ENCODE measurements around the gene HMGXB4. TPM values are rescaled to one million over a fixed set of nuclear protein-coding genes. Genes with fewer than 3 reads are reported as not detected.

HMGXB4 gene
- total and polyA plus RNA-seq, 8 donors = 4.8 to 31.0 (median 13.4) TPM

- no peaks in the 10 kb centered on the region for H3K27me3 ChIP-seq
- no peak for DNase-seq
- H3K4me3 ChIP-seq = no peak overlapping the region
- WGBS, 5 donors = 84 to 95% (median 89%) methylated on average over 8 of the region's 8 CpGs
- H3K36me3 ChIP-seq = peaks cover 0 to 10% (median 4%) of the 10 kb centered on the region in 4 donors
- TF ChIP-seq EP300 (IDR thresholded peaks at IDR 0.05) (no peak), POLR2AphosphoS5 (IDR thresholded peaks at IDR 0.05) (no peak), CTCF (IDR thresholded peaks at IDR 0.05) (no peak), POLR2A (IDR thresholded peaks at IDR 0.05) (no peak)
- H3K27ac ChIP-seq = no peak overlapping the region
- H3K9me3 ChIP-seq = no peaks in the 10 kb centered on the region
- H3K4me1 ChIP-seq = peaks cover 17 to 57% (median 37%) of the 10 kb centered on the region in 4 donors
- intact Hi-C loops (cut with DNase I; ENCODE audit: low total_unique reads) = no loop called here
Observed at GRCh38 chr22:35305525-35306070, 48.3 kb downstream of the HMGXB4 start.

- Histone ChIP-seq H3K4me3 (no peak overlapping the region), H3K27me3 (no peaks in the 10 kb centered on the region), H3K4me1 (peaks cover 10 to 58% (median 40%) of the 10 kb centered on the region in 4 donors), H3K36me3 (peaks cover 0 to 10% (median 4%) of the 10 kb centered on the region in 4 donors), H3K9me3 (no peaks in the 10 kb centered on the region), H3K27ac (no peak overlapping the region)
- WGBS, 5 donors = 40 to 52% (median 50%) methylated on average over 4 of the region's 4 CpGs
- intact Hi-C loops (cut with DNase I; ENCODE audit: low total_unique reads) = no loop called here
- TF ChIP-seq POLR2A (IDR thresholded peaks at IDR 0.05) (no peak), EP300 (IDR thresholded peaks at IDR 0.05) (no peak), CTCF (IDR thresholded peaks at IDR 0.05) (no peak), POLR2AphosphoS5 (IDR thresholded peaks at IDR 0.05) (no peak)
- DNase-seq = peak in 1 of 2 donors; percentile 8
Observed at GRCh38 chr22:35306350-35306967, 49.2 kb downstream of the HMGXB4 start.

- peaks cover 4 to 60% (median 41%) of the 10 kb centered on the region in 4 donors for H3K4me1 ChIP-seq
Observed at GRCh38 chr22:35307372-35307771, 50.1 kb downstream of the HMGXB4 start.

GRCh38 chr22:35307892-35308291 is 50.6 kb downstream of the HMGXB4 start:
- Histone ChIP-seq H3K36me3 (peaks cover 0 to 10% (median 4%) of the 10 kb centered on the region in 4 donors), H3K4me3 (no peak overlapping the region), H3K27ac (no peak overlapping the region), H3K9me3 (no peaks in the 10 kb centered on the region), H3K4me1 (peaks cover 10 to 65% (median 45%) of the 10 kb centered on the region in 4 donors), H3K27me3 (no peaks in the 10 kb centered on the region)
- TF ChIP-seq POLR2A (IDR thresholded peaks at IDR 0.05) (no peak), POLR2AphosphoS5 (IDR thresholded peaks at IDR 0.05) (no peak), EP300 (IDR thresholded peaks at IDR 0.05) (no peak), CTCF (IDR thresholded peaks at IDR 0.05) (no peak)
- peak in 1 of 2 donors; percentile 7 for DNase-seq
- intact Hi-C loops (cut with DNase I; ENCODE audit: low total_unique reads) = no loop called here
- 81 to 89% (median 87%) methylated on average over 7 of the region's 7 CpGs for WGBS, 5 donors

More at GRCh38 chr22:35307372-35307771, 50.1 kb downstream of the HMGXB4 start:
- no peak for TF ChIP-seq EP300 (IDR thresholded peaks at IDR 0.05)
- no peak for TF ChIP-seq POLR2A (IDR thresholded peaks at IDR 0.05)
- no peak for TF ChIP-seq POLR2AphosphoS5 (IDR thresholded peaks at IDR 0.05)
- no peak for TF ChIP-seq CTCF (IDR thresholded peaks at IDR 0.05)
- no peak overlapping the region for H3K27ac ChIP-seq
- H3K4me3 ChIP-seq = no peak overlapping the region
- no peaks in the 10 kb centered on the region for H3K9me3 ChIP-seq
- 81 to 87% (median 84%) methylated on average over 9 of the region's 9 CpGs for WGBS, 5 donors
- peak in 1 of 2 donors; percentile 2 for DNase-seq
- intact Hi-C loops (cut with DNase I; ENCODE audit: low total_unique reads) = no loop called here
- peaks cover 0 to 10% (median 4%) of the 10 kb centered on the region in 4 donors for H3K36me3 ChIP-seq
- H3K27me3 ChIP-seq = no peaks in the 10 kb centered on the region
